ENCODE measurements around the gene GRAMD1A.

The GRAMD1A gene

DNA sequence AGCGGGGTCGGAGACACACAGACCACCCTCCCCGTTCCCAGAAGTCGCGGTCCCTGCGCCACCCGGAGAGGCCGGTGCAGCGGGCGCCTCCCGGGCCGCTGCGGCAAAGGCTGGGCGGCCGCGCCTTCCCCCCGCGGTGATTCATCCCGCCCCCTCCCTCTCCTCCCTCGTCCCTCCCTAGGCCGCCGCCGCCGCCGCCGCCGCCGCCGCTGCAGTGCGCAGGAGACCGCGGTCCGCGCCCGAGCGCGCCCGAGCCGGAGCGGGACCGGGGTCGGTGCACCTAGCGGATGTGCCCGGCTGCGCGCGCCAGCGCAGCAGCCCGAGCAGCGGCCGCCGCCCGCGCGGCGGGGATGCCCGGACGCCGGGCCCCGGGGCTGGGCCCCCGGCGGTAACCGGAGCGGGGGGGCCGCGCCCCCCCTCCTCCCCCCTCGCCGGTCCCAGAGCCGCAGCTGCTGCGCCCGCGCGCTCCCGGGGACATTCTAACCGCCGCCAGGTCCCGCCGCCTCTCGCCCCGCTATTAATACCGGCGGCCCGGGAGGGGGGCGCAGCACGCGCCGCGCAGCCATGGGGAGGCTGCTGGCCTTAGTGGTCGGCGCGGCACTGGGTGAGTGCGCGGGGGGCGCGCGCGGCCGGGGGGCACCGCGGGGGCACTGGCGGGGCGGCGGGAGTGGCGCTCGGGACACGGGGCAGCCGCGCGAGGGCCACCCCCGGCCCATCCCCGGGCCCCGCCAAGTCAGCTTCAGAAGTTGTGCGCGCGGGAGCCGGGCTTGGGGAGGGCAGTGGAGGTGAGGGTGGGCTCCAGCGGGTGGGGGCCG lies 30.3 kb downstream of the GRAMD1A start, which contains the start of gene SCN1B:
TSS of gene SCN1B (plus strand) at position 214 of the 815 bp plus-strand sequence. CDS start at position 565, 351 bp downstream.
- peak within 1 kb of the TSS; percentile 44 for H3K4me3 ChIP-seq (ENCODE audit: extremely low read depth, insufficient read depth, low read length, poor library complexity, severe bottlenecking)
- no peaks in the 10 kb centered on the region for H3K9me3 ChIP-seq (ENCODE audit: control insufficient read depth, low read length)
- H3K4me1 ChIP-seq (ENCODE audit: control insufficient read depth, insufficient read depth, low read length, poor library complexity, severe bottlenecking): peaks cover 3% of the 10 kb centered on the region
- 1% methylated on average over 49 to 52 of the region's 118 CpGs for WGBS, 2 experiments (ENCODE audit: insufficient coverage in 2 of 2)
- peaks cover 35% of the 10 kb centered on the region for H3K36me3 ChIP-seq (ENCODE audit: control insufficient read depth, insufficient read depth, low read length)
- H3K27ac ChIP-seq (ENCODE audit: low read depth, low read length, severe bottlenecking): no peak within 1 kb of the TSS

DNA sequence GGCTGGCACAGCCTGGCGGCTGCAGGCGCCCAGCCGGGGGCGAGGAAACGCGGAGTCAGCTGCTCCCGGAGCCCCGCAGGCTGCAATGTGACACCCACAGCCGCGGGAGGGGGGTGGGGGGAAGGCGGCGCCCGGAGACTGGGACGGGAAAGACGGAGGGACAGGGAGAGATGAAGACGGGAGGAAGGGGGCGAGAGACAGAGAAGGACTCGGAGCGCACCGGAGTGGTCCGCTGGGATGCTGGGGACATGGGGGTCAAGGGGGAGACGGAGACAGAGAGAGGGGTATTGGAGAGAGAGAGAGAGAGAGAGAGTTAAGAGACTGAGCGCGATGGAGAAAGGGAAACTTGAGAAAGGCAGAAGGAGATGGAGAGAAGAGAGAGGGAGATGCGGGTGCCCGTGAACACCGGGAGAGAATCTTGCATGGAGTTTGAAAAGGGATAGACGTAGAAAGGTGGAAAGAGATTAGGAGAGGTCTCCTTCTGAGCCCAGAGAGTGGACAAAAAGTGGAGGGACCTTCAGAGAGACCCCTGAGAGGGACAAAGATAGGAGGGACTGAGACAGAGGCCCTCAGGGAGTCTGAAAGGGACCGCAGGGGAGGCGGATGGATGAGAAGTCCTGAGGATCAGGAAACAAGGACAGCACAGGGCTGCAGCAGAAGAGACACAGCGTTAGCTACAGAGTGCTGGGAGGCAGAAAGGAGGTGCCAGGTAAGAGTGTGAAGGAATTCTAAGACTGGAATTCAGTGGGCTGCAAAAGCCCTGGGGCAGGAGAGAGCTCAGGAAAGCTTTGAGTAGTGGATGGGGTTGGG lies 31.2 kb downstream of the GRAMD1A start:
- Histone ChIP-seq H3K36me3 (ENCODE audit: control insufficient read depth, insufficient read depth, low read length) (peaks cover 27% of the 10 kb centered on the region), H3K9me3 (ENCODE audit: control insufficient read depth, low read length) (no peaks in the 10 kb centered on the region), H3K4me3 (ENCODE audit: extremely low read depth, insufficient read depth, low read length, poor library complexity, severe bottlenecking) (peak overlapping the region; percentile 44), H3K4me1 (ENCODE audit: control insufficient read depth, insufficient read depth, low read length, poor library complexity, severe bottlenecking) (peaks cover 3% of the 10 kb centered on the region), H3K27ac (ENCODE audit: low read depth, low read length, severe bottlenecking) (no peak overlapping the region)
- WGBS, 2 experiments (ENCODE audit: insufficient coverage in 2 of 2): 3 to 4% methylated on average over 27 to 30 of the region's 31 CpGs

DNA sequence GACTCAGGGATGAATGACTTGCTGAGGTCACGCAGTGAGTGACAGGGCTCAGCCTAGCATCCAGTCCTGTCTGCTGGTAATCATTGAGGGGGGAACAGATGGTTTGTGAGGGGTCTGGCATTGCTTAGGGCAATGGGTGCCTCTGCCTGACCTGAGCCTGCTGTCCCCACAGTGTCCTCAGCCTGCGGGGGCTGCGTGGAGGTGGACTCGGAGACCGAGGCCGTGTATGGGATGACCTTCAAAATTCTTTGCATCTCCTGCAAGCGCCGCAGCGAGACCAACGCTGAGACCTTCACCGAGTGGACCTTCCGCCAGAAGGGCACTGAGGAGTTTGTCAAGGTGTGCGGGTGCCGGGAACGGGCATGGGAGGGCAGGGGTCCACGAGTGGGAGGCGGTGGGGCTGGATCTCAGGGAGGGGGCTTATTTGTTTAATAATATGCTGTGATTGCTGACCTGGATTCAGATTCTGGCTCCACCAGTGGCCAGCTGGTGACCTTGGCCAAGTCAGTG lies 32.3 kb downstream of the GRAMD1A start:
- no peaks in the 10 kb centered on the region for H3K9me3 ChIP-seq (ENCODE audit: control insufficient read depth, low read length)
- H3K4me3 ChIP-seq (ENCODE audit: extremely low read depth, insufficient read depth, low read length, poor library complexity, severe bottlenecking): no peak overlapping the region
- H3K4me1 ChIP-seq (ENCODE audit: control insufficient read depth, insufficient read depth, low read length, poor library complexity, severe bottlenecking): peaks cover 3% of the 10 kb centered on the region
- no peak overlapping the region for H3K27ac ChIP-seq (ENCODE audit: low read depth, low read length, severe bottlenecking)
- 95 to 96% methylated on average over 16 to 17 of the region's 17 CpGs for WGBS, 2 experiments (ENCODE audit: insufficient coverage in 2 of 2)
- H3K36me3 ChIP-seq (ENCODE audit: control insufficient read depth, insufficient read depth, low read length): peaks cover 16% of the 10 kb centered on the region

GRCh38 chr19:35033067-35034004 lies 33.2 kb downstream of the GRAMD1A start:
- Histone ChIP-seq H3K9me3 (ENCODE audit: control insufficient read depth, low read length) (no peaks in the 10 kb centered on the region), H3K4me3 (ENCODE audit: extremely low read depth, insufficient read depth, low read length, poor library complexity, severe bottlenecking) (no peak overlapping the region), H3K36me3 (ENCODE audit: control insufficient read depth, insufficient read depth, low read length) (peaks cover 7% of the 10 kb centered on the region), H3K4me1 (ENCODE audit: control insufficient read depth, insufficient read depth, low read length, poor library complexity, severe bottlenecking) (peaks cover 3% of the 10 kb centered on the region), H3K27ac (ENCODE audit: low read depth, low read length, severe bottlenecking) (no peak overlapping the region)
- WGBS, 2 experiments (ENCODE audit: insufficient coverage in 2 of 2): 94% methylated on average over 27 of the region's 30 CpGs

DNA sequence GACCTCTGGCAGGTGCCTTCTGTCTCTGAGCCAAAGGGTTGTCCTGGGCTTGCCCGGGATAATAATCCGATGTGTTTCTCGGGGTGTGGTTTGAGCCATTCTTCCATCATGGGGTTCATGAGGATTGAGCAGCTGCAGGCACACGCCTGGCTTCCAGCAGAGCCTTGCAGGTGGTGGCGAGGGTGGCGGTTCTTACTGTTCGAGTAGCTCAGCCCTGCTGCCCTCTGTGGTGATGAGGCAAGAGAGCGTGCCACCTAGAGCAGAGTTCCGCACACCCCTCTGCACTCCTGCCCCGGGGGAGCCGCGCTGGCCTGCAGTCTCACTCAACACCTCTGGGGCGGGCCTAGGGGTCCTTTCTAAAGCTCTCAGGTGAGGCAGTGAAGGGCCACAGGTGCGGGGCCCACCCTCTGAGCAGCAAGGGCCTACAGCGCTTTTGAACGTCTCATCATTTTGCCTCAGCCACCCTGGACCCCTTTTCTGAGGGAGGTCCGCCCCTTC lies 33.9 kb downstream of the GRAMD1A start:
- no peak overlapping the region for H3K27ac ChIP-seq (ENCODE audit: low read depth, low read length, severe bottlenecking)
- H3K4me3 ChIP-seq (ENCODE audit: extremely low read depth, insufficient read depth, low read length, poor library complexity, severe bottlenecking): no peak overlapping the region
- H3K9me3 ChIP-seq (ENCODE audit: control insufficient read depth, low read length): no peaks in the 10 kb centered on the region
- peaks cover 3% of the 10 kb centered on the region for H3K4me1 ChIP-seq (ENCODE audit: control insufficient read depth, insufficient read depth, low read length, poor library complexity, severe bottlenecking)
- H3K36me3 ChIP-seq (ENCODE audit: control insufficient read depth, insufficient read depth, low read length): peaks cover 6% of the 10 kb centered on the region
- 90 to 92% methylated on average over 15 to 16 of the region's 17 CpGs for WGBS, 2 experiments (ENCODE audit: insufficient coverage in 2 of 2)

GRCh38 chr19:35034588-35035382 lies 34.7 kb downstream of the GRAMD1A start:
- no peaks in the 10 kb centered on the region for H3K9me3 ChIP-seq (ENCODE audit: control insufficient read depth, low read length)
- peaks cover 6% of the 10 kb centered on the region for H3K36me3 ChIP-seq (ENCODE audit: control insufficient read depth, insufficient read depth, low read length)
- H3K27ac ChIP-seq (ENCODE audit: low read depth, low read length, severe bottlenecking): no peak overlapping the region
- peaks cover 3% of the 10 kb centered on the region for H3K4me1 ChIP-seq (ENCODE audit: control insufficient read depth, insufficient read depth, low read length, poor library complexity, severe bottlenecking)
- no peak overlapping the region for H3K4me3 ChIP-seq (ENCODE audit: extremely low read depth, insufficient read depth, low read length, poor library complexity, severe bottlenecking)
- WGBS, 2 experiments (ENCODE audit: insufficient coverage in 2 of 2): 93 to 95% methylated on average over 7 to 8 of the region's 17 CpGs

DNA sequence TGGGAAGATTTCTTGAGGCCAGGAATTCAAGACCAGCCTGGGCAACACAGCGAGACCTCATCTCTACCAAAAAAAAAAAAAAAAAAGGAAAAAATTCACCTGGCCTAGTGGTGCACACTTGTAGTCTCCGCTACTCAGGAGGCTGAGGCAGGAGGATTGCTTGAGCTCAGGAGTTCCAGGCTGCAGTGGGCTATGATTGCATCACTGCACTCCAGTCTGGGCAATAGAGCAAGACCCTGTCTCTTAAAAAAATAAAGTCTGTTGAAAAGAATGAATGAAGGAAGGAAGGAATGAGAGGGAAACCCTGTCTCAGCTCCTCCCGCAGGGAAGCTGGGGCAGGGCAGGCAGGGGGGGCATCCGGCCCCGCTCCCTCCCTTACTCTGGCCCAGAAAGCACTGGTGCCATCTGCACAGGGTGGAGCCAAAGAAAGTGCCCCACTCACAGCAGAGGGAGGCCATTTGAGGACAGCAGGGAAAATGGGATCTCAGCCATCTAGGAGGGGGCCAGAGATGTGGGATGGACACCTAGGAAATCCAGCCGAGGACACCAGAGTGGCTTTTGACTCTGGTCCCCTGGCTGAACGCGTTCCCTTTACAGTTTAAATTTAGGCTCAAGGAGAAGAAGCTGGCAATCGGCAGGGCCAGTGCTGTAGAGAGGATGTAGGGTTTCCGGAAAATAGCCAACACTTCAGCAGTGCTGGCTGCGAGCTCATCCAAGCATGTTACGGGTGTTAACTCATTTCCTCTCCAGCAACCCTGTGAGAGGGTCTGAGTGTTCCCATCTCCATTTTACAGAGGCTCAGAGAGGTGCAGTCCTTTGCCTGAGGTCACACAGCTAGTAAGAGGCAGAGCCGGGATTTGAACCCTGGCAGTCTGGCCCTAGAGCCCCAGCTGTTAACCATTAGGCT lies 37.8 kb downstream of the GRAMD1A start:
- Histone ChIP-seq H3K4me3 (ENCODE audit: extremely low read depth, insufficient read depth, low read length, poor library complexity, severe bottlenecking) (no peak overlapping the region), H3K9me3 (ENCODE audit: control insufficient read depth, low read length) (no peaks in the 10 kb centered on the region), H3K27ac (ENCODE audit: low read depth, low read length, severe bottlenecking) (no peak overlapping the region), H3K4me1 (ENCODE audit: control insufficient read depth, insufficient read depth, low read length, poor library complexity, severe bottlenecking) (peaks cover 12% of the 10 kb centered on the region), H3K36me3 (ENCODE audit: control insufficient read depth, insufficient read depth, low read length) (peaks cover 6% of the 10 kb centered on the region)
- WGBS, 2 experiments (ENCODE audit: insufficient coverage in 2 of 2): 85 to 93% methylated on average over 12 of the region's 13 CpGs

DNA sequence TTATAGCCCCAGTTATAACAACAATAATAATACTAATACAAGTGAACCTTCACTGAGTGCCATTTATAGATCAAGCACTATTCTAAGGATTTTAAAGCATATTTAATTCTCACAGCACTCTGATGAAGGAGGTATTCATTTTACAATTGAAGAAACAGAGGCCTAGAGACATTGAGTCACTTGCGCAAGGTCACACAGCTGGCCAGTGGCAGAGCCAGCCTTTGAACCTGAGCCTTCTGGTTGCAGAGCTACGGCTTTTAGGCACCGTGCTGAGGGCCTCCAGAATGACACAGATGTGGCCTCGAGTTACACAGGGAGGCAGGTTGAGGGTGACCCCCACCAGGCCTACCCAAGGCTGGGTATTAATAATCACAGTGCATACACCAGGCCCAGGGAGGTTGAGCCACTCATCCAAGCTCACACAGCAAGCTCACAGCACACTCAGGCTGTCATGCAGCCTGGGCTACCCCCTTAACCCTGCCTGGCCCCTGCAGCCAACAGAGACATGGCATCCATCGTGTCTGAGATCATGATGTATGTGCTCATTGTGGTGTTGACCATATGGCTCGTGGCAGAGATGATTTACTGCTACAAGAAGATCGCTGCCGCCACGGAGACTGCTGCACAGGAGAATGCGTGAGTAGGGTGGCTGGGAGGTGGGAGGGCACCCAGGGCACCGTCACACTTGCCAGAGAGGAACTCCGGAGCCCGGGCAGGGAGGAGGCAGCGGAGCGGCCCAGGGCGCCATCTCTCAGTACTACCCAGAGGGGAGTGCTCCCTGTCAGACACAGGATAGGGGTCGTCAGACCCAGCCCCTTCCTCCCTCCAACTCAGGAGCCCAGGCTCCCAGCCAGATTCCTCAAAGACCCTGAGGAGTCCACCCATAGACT lies 38.7 kb downstream of the GRAMD1A start:
- Histone ChIP-seq H3K9me3 (ENCODE audit: control insufficient read depth, low read length) (no peaks in the 10 kb centered on the region), H3K36me3 (ENCODE audit: control insufficient read depth, insufficient read depth, low read length) (peaks cover 6% of the 10 kb centered on the region), H3K4me1 (ENCODE audit: control insufficient read depth, insufficient read depth, low read length, poor library complexity, severe bottlenecking) (peaks cover 12% of the 10 kb centered on the region), H3K4me3 (ENCODE audit: extremely low read depth, insufficient read depth, low read length, poor library complexity, severe bottlenecking) (no peak overlapping the region), H3K27ac (ENCODE audit: low read depth, low read length, severe bottlenecking) (no peak overlapping the region)
- WGBS, 2 experiments (ENCODE audit: insufficient coverage in 2 of 2): 88 to 93% methylated on average over 14 of the region's 17 CpGs
